Spleen (tissue), 7 donors: ENCODE measurements around the gene CDX1.

ENCODE experiments used
- POLR2A ChIP-seq, 3 donors: fragments of 450-650 bp; IDR thresholded peaks; one replicate each; pipeline ENCODE4 v1.5.1; 2017; ENCODE audit warnings: antibody characterized with exemption in 3 of 3, mild to moderate bottlenecking in 1 of 3
- POLR2AphosphoS5 ChIP-seq, 3 donors: sonication (generic); formaldehyde crosslinking; IDR thresholded peaks; one replicate each; pipeline ENCODE4 v1.5.1; 2017; ENCODE audit warnings: antibody characterized with exemption in 3 of 3
- TF ChIP-seq, protein P1 (sequence below), 11 experiments: fragments of 200-600 bp in 7 of 11; fragments of 450-650 bp in 4 of 11; sonication (generic) in 4 of 11; IDR thresholded peaks in 8 of 11; conservative IDR thresholded peaks in 3 of 11; 1 replicate in 7 of 11; 2 replicates in 4 of 11; pipeline versions ENCODE4 v1.4.0 to v1.8.0; 2016 to 2021; ENCODE audit warnings: antibody characterized with exemption in 11 of 11, inconsistent platforms in 4 of 11, mild to moderate bottlenecking in 1 of 11
- donor health status: DM: no; HTN: no; CAD: no; lungs with moderate emphysema.
- donor health status: DM: no; HTN: no; CAD: no.
- donor health status: DM: no; HTN: no; CAD: no.

DNA sequence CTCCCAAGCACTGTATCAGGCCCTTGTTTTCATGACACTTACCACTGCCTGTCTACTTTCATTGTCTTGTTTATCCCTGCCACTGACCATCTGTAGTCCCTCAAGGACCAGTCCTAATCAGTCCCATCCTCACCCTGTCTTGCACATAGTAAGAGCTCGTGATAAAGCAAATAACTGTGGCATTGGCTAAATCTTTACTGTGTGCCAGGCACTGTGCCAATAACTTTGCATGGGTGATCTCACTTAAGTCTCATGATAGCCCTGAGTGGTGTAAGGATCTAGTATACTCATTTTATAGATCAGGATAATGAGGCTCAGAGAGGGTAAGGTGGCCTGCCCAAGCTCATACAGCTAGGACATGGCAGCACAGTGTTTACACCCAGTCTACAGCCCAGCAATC, 5.6 kb downstream of the CDX1 start:
- TF ChIP-seq POLR2A (IDR thresholded peaks at IDR 0.05) (no peak), POLR2AphosphoS5 (IDR thresholded peaks at IDR 0.05) (no peak)
- TF ChIP-seq, protein P1, sequence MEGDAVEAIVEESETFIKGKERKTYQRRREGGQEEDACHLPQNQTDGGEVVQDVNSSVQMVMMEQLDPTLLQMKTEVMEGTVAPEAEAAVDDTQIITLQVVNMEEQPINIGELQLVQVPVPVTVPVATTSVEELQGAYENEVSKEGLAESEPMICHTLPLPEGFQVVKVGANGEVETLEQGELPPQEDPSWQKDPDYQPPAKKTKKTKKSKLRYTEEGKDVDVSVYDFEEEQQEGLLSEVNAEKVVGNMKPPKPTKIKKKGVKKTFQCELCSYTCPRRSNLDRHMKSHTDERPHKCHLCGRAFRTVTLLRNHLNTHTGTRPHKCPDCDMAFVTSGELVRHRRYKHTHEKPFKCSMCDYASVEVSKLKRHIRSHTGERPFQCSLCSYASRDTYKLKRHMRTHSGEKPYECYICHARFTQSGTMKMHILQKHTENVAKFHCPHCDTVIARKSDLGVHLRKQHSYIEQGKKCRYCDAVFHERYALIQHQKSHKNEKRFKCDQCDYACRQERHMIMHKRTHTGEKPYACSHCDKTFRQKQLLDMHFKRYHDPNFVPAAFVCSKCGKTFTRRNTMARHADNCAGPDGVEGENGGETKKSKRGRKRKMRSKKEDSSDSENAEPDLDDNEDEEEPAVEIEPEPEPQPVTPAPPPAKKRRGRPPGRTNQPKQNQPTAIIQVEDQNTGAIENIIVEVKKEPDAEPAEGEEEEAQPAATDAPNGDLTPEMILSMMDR (IDR thresholded peaks at IDR 0.05 in 8 of 11, conservative IDR thresholded peaks at IDR 0.05 in 3 of 11), result no peak
